NAMALWA (cell line): ENCODE data around the gene ORC5.
"Not testable (repeated sequence)": the region's sequence is repeated elsewhere in the genome, so short reads cannot be mapped to it uniquely, and the experiment has no call there.

ENCODE experiments used
- DNase-seq: peaks from one replicate; pipeline ENCODE4 v3.0.0-alpha.2; 2015; ENCODE audit warnings: low spot score

The ORC5 gene

GRCh38 chr7:104185346-104185745 is 22.5 kb downstream of the ORC5 start:
- no peak for DNase-seq

GRCh38 chr7:104179178-104179577 is 28.6 kb downstream of the ORC5 start:
- no peak for DNase-seq

GRCh38 chr7:104177565-104178083 is 30.2 kb downstream of the ORC5 start:
- DNase-seq: not testable (repeated sequence)

GRCh38 chr7:104176332-104176731 is 31.5 kb downstream of the ORC5 start:
- no peak for DNase-seq

GRCh38 chr7:104175361-104175984 is 32.3 kb downstream of the ORC5 start:
- DNase-seq: no peak

- no peak for DNase-seq
Measured at GRCh38 chr7:104174798-104175197, 33.0 kb downstream of the ORC5 start.

GRCh38 chr7:104162081-104162480 is 45.7 kb downstream of the ORC5 start:
- no peak for DNase-seq

- no peak for DNase-seq
Measured at GRCh38 chr7:104161244-104161643, 46.6 kb downstream of the ORC5 start.

- peak; percentile 57 for DNase-seq
Measured at GRCh38 chr7:104160375-104160774, 47.4 kb downstream of the ORC5 start.

GRCh38 chr7:104156842-104157277 is 51.0 kb downstream of the ORC5 start:
- DNase-seq: peak; percentile 62

- DNase-seq: no peak
Measured at GRCh38 chr7:104153287-104153686, 54.5 kb downstream of the ORC5 start.

- DNase-seq: no peak
Measured at GRCh38 chr7:104152468-104152867, 55.3 kb downstream of the ORC5 start.

- no peak for DNase-seq
Measured at GRCh38 chr7:104150470-104150869, 57.3 kb downstream of the ORC5 start.

- DNase-seq: no peak
Measured at GRCh38 chr7:104149822-104150221, 58.0 kb downstream of the ORC5 start.

- DNase-seq: no peak
Measured at GRCh38 chr7:104142147-104142546, 65.7 kb downstream of the ORC5 start.

- no peak for DNase-seq
Measured at GRCh38 chr7:104137971-104138370, 69.8 kb downstream of the ORC5 start.

- DNase-seq: no peak
Measured at GRCh38 chr7:104137511-104137910, 70.3 kb downstream of the ORC5 start.

- no peak for DNase-seq
Measured at GRCh38 chr7:104136981-104137380, 70.8 kb downstream of the ORC5 start.

- no peak for DNase-seq
Measured at GRCh38 chr7:104136561-104136960, 71.3 kb downstream of the ORC5 start.

GRCh38 chr7:104135760-104136558 is 71.9 kb downstream of the ORC5 start:
- DNase-seq: no peak

- DNase-seq: no peak
Measured at GRCh38 chr7:104133238-104133637, 74.6 kb downstream of the ORC5 start.

- DNase-seq: no peak
Measured at GRCh38 chr7:104130726-104131125, 77.1 kb downstream of the ORC5 start.

- DNase-seq: no peak
Measured at GRCh38 chr7:104127204-104127603, 80.6 kb downstream of the ORC5 start.
